ENCODE results near the gene BMP7.
"Not testable (repeated sequence)": the region's sequence is repeated elsewhere in the genome, so short reads cannot be mapped to it uniquely, and the experiment has no call there.

BMP7 gene

DNA sequence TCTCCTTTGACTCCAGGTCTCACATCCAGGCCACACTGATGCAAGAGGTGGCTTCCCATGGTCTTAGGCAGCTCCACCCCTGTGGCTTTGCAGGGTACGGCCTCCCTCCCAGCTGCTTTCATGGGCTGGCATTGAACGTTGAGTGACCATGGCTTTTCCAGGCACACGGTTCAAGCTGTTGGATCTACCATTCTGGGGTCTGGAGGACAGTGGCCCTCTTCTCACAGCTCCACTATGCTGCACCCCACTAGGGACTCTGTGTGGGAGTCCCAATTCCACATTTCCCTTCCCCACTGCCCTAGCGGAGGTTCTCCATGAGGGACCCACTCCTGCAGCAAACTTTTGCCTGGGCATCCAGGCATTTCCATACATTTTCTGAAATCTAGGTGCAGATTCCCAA lies 27.1 kb downstream of the BMP7 start:
- not testable (repeated sequence) for H3K4me1 Mint-ChIP-seq; H3K27ac Mint-ChIP-seq; DNase-seq (ENCODE audit: low spot score in 2 of 2); H3K4me3 Mint-ChIP-seq; H3K36me3 Mint-ChIP-seq; ATAC-seq; H3K9me3 Mint-ChIP-seq

DNA sequence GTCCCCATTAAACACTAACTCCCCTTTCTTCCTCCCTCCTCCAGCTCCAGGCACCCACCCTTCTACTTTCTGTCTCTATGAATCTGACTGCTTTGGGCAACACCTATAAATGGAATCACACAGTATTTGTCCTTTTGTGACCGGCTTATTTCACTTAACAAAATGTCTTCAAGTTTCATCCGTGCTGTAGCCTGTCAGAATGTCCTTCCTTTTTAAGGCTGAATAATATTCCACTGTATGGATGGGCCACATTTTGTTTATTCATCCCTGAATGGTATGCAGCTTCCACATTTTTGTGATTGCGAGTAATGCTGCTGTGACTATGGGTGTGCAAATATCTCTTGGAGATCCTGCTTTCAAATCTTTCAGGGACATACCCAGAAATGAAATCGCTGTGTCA lies 28.4 kb downstream of the BMP7 start:
- DNase-seq (ENCODE audit: low spot score in 2 of 2) (no peak), ATAC-seq (no peak)
- Mint-ChIP-seq H3K4me3 (no peak overlapping the region), H3K27ac (no peak overlapping the region), H3K9me3 (no peaks in the 10 kb centered on the region), H3K4me1 (no peaks in the 10 kb centered on the region), H3K36me3 (no peaks in the 10 kb centered on the region)

DNA sequence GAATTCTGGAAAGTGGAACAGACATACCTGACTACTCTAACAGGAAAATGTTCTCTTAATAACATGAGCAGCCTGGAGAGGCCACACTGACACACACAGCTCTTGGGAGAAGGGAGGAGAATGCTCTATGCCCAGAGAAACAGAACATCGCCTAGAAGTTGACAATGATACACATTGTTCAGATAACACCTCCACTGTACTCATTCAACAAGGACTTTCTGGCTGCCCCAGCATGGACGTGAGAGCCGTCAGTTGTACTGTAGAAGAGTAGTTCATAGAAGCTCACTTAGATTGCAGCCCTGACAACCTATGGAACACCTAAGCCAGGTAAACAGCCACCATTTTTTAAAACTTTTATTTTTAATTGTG lies 28.9 kb downstream of the BMP7 start:
- DNase-seq (ENCODE audit: low spot score in 2 of 2) (no peak), ATAC-seq (no peak)
- no peaks in the 10 kb centered on the region for H3K4me1 Mint-ChIP-seq
- no peaks in the 10 kb centered on the region for H3K9me3 Mint-ChIP-seq
- no peaks in the 10 kb centered on the region for H3K36me3 Mint-ChIP-seq
- H3K4me3 Mint-ChIP-seq: no peak overlapping the region
- no peak overlapping the region for H3K27ac Mint-ChIP-seq

DNA sequence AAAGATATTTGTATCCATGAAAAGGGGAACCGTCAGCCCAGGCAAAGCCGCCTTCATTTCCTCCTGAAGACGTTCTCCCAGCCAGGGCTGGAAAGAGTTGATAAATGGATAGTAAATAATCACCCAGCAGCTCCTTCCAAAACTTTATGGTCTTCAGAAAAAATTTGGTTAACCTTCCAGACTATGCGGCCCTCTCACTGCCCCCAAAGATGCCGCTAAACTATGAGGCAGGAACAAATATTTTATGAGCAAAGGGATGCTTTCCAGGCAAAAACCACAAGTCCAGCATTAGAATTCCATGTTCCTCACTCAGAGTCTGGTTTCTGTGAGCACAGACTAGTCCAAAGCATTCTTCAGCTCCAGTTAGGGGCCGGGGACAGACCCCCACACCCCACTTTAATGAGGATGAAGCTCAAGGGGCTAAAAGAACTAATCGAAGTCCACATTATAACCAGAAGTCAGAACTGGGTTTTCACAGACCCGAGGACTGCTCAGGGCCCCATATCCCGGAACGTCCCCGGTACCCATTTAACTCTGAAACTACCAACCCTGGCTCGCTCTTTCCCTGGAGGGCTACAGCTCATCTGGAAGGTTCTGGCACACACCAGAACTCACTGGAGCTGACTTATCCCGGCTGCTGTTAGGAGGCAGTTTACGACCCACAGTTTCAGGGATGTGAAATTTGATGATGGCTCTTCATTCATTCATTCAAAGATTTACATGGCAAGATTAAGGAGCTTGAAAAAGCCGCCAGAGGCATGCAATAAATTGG lies 29.4 kb downstream of the BMP7 start:
- Mint-ChIP-seq H3K27ac (no peak overlapping the region), H3K4me3 (no peak overlapping the region), H3K36me3 (no peaks in the 10 kb centered on the region), H3K4me1 (no peaks in the 10 kb centered on the region), H3K9me3 (no peaks in the 10 kb centered on the region)
- DNase-seq (ENCODE audit: low spot score in 2 of 2): no peak
- no peak for ATAC-seq

DNA sequence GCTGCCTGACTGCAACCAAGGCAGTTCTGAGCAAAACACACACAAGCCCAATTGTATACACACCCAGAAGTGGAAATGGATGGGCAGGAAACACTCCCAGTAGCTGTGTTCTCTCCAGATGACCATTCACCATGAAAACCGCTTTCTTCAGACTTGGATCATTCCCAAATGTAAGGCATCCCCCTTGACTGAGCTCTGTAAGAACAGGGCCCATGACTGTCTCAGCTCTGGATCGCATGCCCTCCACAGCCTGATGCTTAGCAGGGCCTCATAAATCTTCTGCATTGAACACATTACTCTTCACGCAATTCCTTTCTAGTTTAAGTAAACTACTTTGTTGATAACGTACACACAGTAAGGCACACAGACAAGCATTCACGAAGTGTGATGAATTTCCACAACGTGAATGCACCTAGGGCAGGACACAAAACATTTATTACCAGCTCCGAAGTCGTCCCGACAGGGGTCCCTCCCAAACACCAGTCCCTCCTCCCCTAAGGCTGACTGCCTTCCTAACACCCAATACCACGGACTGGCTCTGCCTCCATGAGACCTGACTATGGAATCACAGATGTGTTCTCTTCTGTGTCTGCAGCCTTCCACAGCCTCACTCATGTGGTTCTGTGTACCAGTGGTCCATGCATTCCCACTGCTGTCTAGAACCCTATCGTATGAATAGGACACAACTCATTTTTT lies 31.7 kb downstream of the BMP7 start:
- Mint-ChIP-seq H3K27ac (no peak overlapping the region), H3K36me3 (no peaks in the 10 kb centered on the region), H3K9me3 (no peaks in the 10 kb centered on the region), H3K4me3 (no peak overlapping the region), H3K4me1 (no peaks in the 10 kb centered on the region)
- no peak for DNase-seq (ENCODE audit: low spot score in 2 of 2)
- no peak for ATAC-seq

DNA sequence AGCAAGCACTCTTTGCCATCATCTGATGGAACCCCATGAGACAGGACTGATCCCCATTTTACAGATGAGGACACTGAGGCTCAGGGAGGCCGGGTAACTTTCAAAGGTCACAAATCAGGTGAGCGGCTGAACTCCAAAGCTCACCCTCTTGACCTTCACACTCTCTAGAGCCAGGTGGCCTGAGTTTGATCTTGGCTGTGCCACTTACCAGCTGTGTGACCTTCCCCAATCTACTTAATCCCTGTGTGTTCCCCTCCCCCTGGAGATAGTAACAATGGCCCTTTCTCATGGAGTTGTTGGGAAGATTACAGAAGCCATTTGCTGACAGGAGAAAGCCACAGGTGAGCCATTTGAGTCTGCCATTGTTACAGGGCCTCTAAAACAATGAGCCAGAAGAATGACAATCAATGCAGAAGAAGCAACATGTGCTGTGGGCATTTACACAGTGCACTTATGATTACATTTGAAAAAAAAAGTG lies 34.5 kb downstream of the BMP7 start:
- Mint-ChIP-seq H3K36me3 (no peaks in the 10 kb centered on the region), H3K4me1 (no peaks in the 10 kb centered on the region), H3K27ac (no peak overlapping the region), H3K4me3 (no peak overlapping the region), H3K9me3 (no peaks in the 10 kb centered on the region)
- no peak for ATAC-seq
- DNase-seq (ENCODE audit: low spot score in 2 of 2): no peak

DNA sequence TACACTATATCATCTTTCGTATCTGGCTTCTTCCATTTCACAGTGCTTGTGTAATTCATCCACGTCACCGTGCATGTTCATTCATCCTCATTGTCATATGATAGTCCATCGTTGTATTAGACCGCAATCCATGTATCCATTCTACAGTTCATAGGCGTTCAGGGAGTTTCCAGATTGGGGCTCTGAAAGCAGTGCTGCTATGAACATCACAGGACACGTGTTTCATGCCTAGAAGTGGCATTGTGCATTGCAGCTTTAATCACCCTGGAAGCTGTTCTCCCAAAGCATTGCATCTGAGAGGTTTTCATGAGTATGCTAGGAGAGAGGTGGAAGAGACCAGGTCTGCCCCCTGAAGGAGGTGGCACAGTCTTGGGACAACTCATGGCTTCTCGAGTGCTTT lies 35.3 kb downstream of the BMP7 start:
- no peaks in the 10 kb centered on the region for H3K4me1 Mint-ChIP-seq

DNA sequence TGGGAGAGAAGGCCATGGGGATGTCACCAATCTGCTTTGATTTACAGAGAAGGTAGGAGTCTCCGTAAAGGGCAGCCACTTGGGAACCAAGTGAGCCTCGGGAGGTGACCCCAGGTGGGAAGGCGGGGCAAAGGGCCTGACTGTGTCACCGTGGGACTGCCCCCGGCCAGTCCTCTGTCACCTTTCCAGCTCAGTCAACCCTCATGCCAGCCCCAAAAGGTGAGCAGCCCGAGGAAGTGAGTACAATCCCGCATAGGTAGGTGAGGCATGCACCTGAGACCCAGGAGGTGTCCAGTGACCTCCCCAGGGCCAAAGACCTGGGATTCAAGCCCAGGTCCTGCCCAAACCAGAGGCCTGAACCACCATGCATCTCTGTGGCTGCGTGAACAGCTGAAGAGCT lies 36.2 kb downstream of the BMP7 start:
- Mint-ChIP-seq H3K4me3 (no peak overlapping the region), H3K9me3 (no peaks in the 10 kb centered on the region), H3K27ac (no peak overlapping the region), H3K36me3 (no peaks in the 10 kb centered on the region), H3K4me1 (no peaks in the 10 kb centered on the region)
- ATAC-seq (no peak), DNase-seq (ENCODE audit: low spot score in 2 of 2) (no peak)

More for the DNA sequence above, 35.3 kb downstream of the BMP7 start:
- ATAC-seq (no peak), DNase-seq (ENCODE audit: low spot score in 2 of 2) (no peak)
- Mint-ChIP-seq H3K27ac (no peak overlapping the region), H3K36me3 (no peaks in the 10 kb centered on the region), H3K4me3 (no peak overlapping the region), H3K9me3 (no peaks in the 10 kb centered on the region)

DNA sequence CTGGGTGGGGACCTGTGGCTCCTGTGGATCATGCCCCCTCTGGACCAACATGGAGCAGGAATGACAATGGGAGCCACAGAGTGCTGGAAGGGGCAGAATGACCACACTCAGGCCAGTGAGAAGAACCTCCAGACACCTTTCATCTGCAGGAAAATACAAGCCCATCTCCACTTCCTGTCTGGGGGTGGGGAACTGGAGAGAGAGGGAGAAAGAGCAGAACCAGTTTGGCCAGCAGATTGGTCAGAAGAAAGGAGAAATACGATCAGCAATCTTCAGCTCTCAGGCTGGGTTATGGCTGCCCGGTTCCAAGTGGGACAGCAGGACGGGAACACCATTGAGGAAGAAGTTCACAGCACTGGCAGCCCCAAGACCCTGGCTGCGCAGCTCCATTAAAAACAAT lies 37.0 kb downstream of the BMP7 start:
- no peak overlapping the region for H3K27ac Mint-ChIP-seq
- no peaks in the 10 kb centered on the region for H3K36me3 Mint-ChIP-seq
- H3K4me1 Mint-ChIP-seq: no peaks in the 10 kb centered on the region
- DNase-seq (ENCODE audit: low spot score in 2 of 2) (no peak), ATAC-seq (no peak)
- no peaks in the 10 kb centered on the region for H3K9me3 Mint-ChIP-seq
- no peak overlapping the region for H3K4me3 Mint-ChIP-seq

DNA sequence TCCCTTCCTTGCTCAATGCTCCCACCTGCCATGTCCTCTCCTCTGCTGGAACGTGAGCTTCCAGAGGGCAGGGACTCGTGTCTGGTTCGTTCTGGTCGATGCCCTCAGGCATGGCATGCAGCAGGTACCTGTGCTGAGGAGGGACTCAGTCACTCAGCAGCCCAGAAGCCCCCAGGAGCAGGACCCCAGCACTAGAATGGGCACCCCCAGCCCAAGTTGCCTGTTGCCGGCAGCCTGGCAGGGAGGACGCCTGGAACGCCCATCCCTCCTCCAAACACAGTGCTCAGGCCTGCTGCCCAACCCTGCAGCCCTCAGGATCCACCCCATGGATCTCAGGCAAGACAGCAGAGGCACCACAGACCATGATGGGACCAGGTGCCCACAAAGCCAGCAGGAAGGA lies 40.6 kb downstream of the BMP7 start:
- H3K36me3 Mint-ChIP-seq: no peaks in the 10 kb centered on the region
- DNase-seq (ENCODE audit: low spot score in 2 of 2) (no peak), ATAC-seq (no peak)
- H3K4me3 Mint-ChIP-seq: no peak overlapping the region
- H3K27ac Mint-ChIP-seq: no peak overlapping the region
- no peaks in the 10 kb centered on the region for H3K4me1 Mint-ChIP-seq
- H3K9me3 Mint-ChIP-seq: no peaks in the 10 kb centered on the region

DNA sequence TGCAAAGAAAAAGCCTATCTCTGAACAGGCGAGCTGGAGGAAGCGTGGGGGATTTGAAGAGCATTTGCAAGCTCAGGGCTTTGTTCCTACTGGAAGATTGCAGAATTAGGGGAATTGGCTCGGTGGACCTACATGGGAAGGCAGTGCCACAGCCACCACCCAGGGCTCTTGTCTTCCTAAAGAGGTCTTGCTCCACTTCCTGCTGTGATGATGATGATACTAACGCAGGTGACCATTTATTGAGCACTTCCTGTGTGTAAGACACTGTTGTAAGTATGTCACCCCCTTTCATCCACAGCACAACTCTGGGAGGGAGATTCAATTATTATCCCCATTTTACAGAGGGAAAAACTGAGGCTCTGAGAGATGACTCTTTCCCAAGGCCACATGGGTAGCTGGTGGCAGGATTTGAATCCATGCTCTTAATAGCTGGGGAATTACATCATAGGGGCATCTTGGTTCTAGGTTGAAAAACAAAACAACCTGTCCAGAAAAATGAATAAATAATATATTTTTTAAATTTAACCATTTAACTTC lies 41.2 kb downstream of the BMP7 start:
- no peaks in the 10 kb centered on the region for H3K4me1 Mint-ChIP-seq
- H3K36me3 Mint-ChIP-seq: no peaks in the 10 kb centered on the region
- H3K9me3 Mint-ChIP-seq: no peaks in the 10 kb centered on the region
- no peak for DNase-seq (ENCODE audit: low spot score in 2 of 2)
- H3K4me3 Mint-ChIP-seq: no peak overlapping the region
- ATAC-seq: no peak
- no peak overlapping the region for H3K27ac Mint-ChIP-seq

DNA sequence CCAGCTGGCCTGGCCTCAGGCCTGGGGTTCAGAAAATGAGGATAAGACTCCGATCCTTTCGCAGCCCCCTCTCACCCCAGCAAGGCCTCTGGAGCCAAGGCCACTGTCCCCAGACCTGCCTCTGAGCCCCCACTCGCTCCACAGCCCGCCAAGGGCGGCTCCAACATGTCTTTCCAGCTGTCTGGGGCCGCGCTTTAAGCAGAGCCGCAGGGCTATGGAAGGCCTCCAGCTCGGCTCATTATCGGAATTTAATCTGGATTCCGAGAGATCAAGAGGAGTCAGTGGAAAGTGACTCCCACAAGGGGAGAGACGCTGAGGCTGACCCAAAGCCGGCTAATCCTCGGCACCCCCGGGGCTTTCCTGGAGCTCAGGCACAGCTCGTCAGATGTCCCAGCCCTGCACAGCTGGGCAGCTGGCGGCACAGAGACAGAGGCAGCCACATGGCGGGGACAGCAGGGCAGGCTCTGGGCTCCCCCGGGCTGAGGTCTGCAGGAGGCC lies 41.8 kb downstream of the BMP7 start:
- no peaks in the 10 kb centered on the region for H3K36me3 Mint-ChIP-seq
- no peak overlapping the region for H3K4me3 Mint-ChIP-seq
- no peak for DNase-seq (ENCODE audit: low spot score in 2 of 2)
- ATAC-seq: no peak
- no peaks in the 10 kb centered on the region for H3K9me3 Mint-ChIP-seq
- no peak overlapping the region for H3K27ac Mint-ChIP-seq
- no peaks in the 10 kb centered on the region for H3K4me1 Mint-ChIP-seq

DNA sequence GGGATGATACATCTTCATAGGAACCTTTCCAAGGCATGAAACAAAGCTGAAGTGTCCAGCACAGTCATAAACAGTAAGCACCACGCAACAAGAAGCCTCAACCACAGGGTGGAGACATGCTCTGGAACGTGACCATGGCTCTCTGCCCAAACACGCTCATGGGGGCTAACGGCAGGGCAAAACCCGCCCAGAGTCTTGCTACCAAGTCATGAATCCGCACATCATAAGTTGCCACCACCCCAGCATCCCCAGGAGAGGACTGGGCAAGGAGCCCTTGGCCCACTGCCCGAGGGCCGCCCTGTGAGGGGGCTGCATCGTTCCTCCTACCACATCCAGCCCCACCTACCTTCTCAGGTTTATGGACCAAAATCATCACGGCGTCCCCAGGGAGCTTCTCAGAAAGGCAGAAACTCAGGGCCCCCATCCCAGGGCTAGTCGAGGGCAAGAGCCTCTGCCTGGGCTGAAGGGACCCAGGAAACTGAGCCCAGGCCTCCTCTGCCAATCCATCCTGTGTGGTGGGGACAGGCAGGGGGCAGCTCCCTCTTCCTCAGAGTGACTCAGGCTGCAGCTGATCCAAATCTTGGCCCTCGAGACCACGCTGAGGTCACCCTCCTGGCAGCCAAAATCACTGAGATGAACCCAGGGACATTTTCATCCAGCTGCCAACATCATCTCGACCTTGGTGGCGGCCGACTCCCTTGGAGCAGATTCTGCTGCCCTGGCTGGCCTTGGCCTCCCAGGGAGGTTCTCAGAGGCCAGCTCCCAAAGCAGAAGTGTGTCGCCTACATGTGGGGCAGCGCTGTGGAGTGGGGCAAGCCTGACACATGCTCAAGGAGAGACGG lies 42.6 kb downstream of the BMP7 start:
- no peak for DNase-seq (ENCODE audit: low spot score in 2 of 2)
- H3K27ac Mint-ChIP-seq: no peak overlapping the region

DNA sequence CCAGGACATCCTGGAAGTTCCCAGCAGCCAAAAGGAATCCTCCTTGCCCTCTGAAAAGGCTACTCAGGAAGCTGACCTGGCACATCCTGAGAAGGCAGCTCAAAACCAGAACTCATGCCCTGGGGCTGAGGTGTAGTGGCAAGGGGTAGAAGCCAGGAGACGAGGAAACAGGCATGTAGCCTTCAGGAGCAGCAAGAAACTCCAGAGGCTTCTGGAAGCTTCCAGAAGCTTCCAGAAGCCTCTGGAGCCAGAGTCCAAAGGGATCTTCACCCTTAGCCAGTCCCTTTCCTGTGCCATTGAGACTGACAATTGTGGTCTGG lies 43.9 kb downstream of the BMP7 start:
- Mint-ChIP-seq H3K36me3 (no peaks in the 10 kb centered on the region), H3K4me1 (no peaks in the 10 kb centered on the region), H3K4me3 (no peak overlapping the region), H3K27ac (no peak overlapping the region), H3K9me3 (no peaks in the 10 kb centered on the region)
- ATAC-seq (no peak), DNase-seq (ENCODE audit: low spot score in 2 of 2) (no peak)

More for the DNA sequence above, 42.6 kb downstream of the BMP7 start:
- ATAC-seq: no peak
- no peaks in the 10 kb centered on the region for H3K36me3 Mint-ChIP-seq
- H3K9me3 Mint-ChIP-seq: no peaks in the 10 kb centered on the region
- H3K4me3 Mint-ChIP-seq: no peak overlapping the region
- no peaks in the 10 kb centered on the region for H3K4me1 Mint-ChIP-seq

DNA sequence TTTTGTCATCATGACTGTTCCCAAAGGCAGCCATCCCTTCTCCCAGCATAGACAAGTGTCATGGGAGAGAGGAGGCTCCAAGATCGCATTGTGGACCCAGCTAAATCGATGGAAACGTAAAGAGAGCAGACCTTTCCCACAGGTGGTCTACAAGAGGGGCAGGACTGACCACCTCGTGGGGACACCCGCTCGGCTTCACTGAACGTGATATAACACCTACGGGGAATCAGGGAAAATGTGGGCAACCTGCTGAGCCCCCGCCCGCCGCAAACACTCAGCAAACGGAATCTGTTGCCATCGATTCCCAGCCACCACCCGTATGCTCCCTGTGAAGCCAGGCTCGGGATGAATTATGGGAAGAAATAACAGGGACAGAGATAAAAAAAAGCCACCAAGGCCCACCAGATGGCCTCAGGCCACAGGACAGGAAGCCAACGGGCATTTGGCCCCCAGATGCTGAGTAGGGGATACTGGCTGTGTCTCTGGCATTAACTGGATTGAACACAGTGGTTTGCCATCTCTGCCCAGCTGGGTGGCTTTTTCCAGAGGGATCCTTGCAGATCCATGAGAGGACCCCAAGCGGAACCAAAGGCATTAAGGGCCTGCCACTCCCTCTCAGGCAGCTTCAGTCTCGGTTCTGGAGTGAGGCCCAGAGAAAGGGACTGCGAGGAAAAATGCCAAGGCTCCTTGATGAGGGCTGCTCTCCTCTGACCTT lies 44.4 kb downstream of the BMP7 start:
- ATAC-seq: no peak

More for the DNA sequence above, 44.4 kb downstream of the BMP7 start:
- Mint-ChIP-seq H3K36me3 (no peaks in the 10 kb centered on the region), H3K27ac (no peak overlapping the region), H3K9me3 (no peaks in the 10 kb centered on the region), H3K4me3 (no peak overlapping the region), H3K4me1 (no peaks in the 10 kb centered on the region)
- no peak for DNase-seq (ENCODE audit: low spot score in 2 of 2)

All from stimulated activated effector memory CD8-positive, alpha-beta T cell treated with anti-CD3 and anti-CD28 coated beads, Interleukin-12 subunit alpha, Interleukin-12 subunit beta, amount 100 ng/mL, for 72 hours (primary cell).